K562 (cell line): ENCODE results near the gene DGKB. TPM values are rescaled to one million over a fixed set of nuclear protein-coding genes. Genes with fewer than 3 reads are reported as not detected.

Experiments used
- ATAC-seq: fragments of 200-7000 bp; cut with Tn5 transposase; 3 replicates; pipeline ENCODE4 v1.9.1; 2020; ENCODE audit warnings: moderate library complexity
- BruUV-seq: library from RNA; stranded (reverse); fragments of 400-500 nt; replicated peaks from 2 replicates; lab custom pipeline; 2021; lab: Mats Ljungman, UMichigan
- CTCF ChIA-PET: fragments of 300-600 bp; formaldehyde crosslinking; extraction: SDS; loops from one replicate; lab custom pipeline; 2021; ENCODE audit warnings: low intra/inter-chr PET ratio; lab: Yijun Ruan, JAX
- POLR2A ChIA-PET: fragments of 300-600, 350-650 bp; sonication (Branson Sonifier 250); formaldehyde crosslinking; extraction: SDS; loops from one replicate; lab custom pipeline; 2021; ENCODE audit warnings: antibody characterized with exemption, inconsistent platforms; lab: Yijun Ruan, JAX
- DNase-seq, 4 experiments: peaks; one replicate each; pipeline versions ENCODE4 v3.0.0 to v3.0.0-alpha.2; 2011 to 2018; ENCODE audit warnings: low spot score in 3 of 4, mixed read lengths in 3 of 4; ENCODE audit errors: extremely low read depth in 1 of 4
- FAIRE-seq: peaks from 2 replicates; lab custom pipeline; 2011; peaks lifted over from hg19 to GRCh38; lab: Jason Lieb, UNC
- H2AFZ ChIP-seq: 2 replicates; pipeline ENCODE4 v1.6.0; 2011; ENCODE audit warnings: low read depth, low read length, control low read depth, inconsistent platforms
- H3K27ac ChIP-seq: fragments of 200-600 bp; 3 replicates; pipeline ENCODE4 v1.8.0; 2011; ENCODE audit warnings: low read depth, mild to moderate bottlenecking, control low read depth, inconsistent platforms, low read length, moderate library complexity, mixed read lengths; ENCODE audit errors: extremely low read depth
- H3K27me3 ChIP-seq, 2 experiments: fragments of 300-600 bp in 1 of 2; 2 replicates in 1 of 2; 3 replicates in 1 of 2; pipeline versions ENCODE4 v1.6.0 to v1.8.0; 2011; ENCODE audit warnings: inconsistent platforms in 2 of 2, low read length in 2 of 2, mild to moderate bottlenecking in 1 of 2, mixed read lengths in 1 of 2, moderate library complexity in 1 of 2; ENCODE audit not compliant: control insufficient read depth in 2 of 2, insufficient read depth in 2 of 2
- H3K36me3 ChIP-seq: fragments of 300-600 bp; 3 replicates; pipeline ENCODE4 v1.8.0; 2011; ENCODE audit warnings: mild to moderate bottlenecking, low read length, inconsistent platforms; ENCODE audit not compliant: control insufficient read depth, insufficient read depth
- H3K4me1 ChIP-seq, 2 experiments: fragments of 200-600 bp in 1 of 2; replicated peaks in 1 of 2; 2 replicates in 1 of 2; 3 replicates in 1 of 2; pipeline versions ENCODE4 v1.5.1 to v1.8.0; 2011; ENCODE audit warnings: inconsistent platforms in 2 of 2, low read length in 2 of 2, mild to moderate bottlenecking in 1 of 2, mixed read lengths in 1 of 2, moderate library complexity in 1 of 2; ENCODE audit not compliant: control insufficient read depth in 2 of 2, insufficient read depth in 2 of 2
- H3K4me2 ChIP-seq: 2 replicates; pipeline ENCODE4 v1.6.1; 2011; ENCODE audit warnings: low read length, control low read depth, inconsistent platforms, mixed read lengths; ENCODE audit not compliant: insufficient read depth
- H3K4me3 ChIP-seq: fragments of 200-600 bp; sonication (generic), shearing (Covaris generic); 2 replicates; pipeline ENCODE4 v1.5.1; 2016; ENCODE audit warnings: control low read depth, inconsistent platforms
- H3K79me2 ChIP-seq: fragments of 200-600 bp; 3 replicates; pipeline ENCODE4 v1.8.0; 2011; ENCODE audit warnings: low read length, inconsistent platforms; ENCODE audit not compliant: control insufficient read depth, insufficient read depth
- H3K9ac ChIP-seq, 2 experiments: 2 replicates each; pipeline versions ENCODE4 v1.6.0 to v1.6.1; 2011; ENCODE audit warnings: low read depth in 2 of 2, low read length in 2 of 2, control low read depth in 1 of 2, inconsistent platforms in 1 of 2, mild to moderate bottlenecking in 1 of 2, mixed read lengths in 1 of 2; ENCODE audit not compliant: insufficient read depth in 1 of 2
- H3K9me1 ChIP-seq: one replicate; pipeline ENCODE4 v1.6.0; 2011; ENCODE audit warnings: inconsistent platforms, mild to moderate bottlenecking, low read length, moderate library complexity; ENCODE audit not compliant: control insufficient read depth, insufficient read depth
- H3K9me3 ChIP-seq: replicated peaks from 2 replicates; pipeline ENCODE4 v1.5.1; 2011; ENCODE audit warnings: low read depth, low read length, inconsistent platforms; ENCODE audit not compliant: control insufficient read depth, insufficient read depth
- H4K20me1 ChIP-seq: replicated peaks from 2 replicates; pipeline ENCODE4 v1.6.1; 2011; ENCODE audit warnings: low read length, inconsistent platforms, mixed read lengths; ENCODE audit not compliant: control insufficient read depth, insufficient read depth
- CHCHD3 ChIP-seq: fragments of 250-450 bp; sonication (Bioruptor Pico); IDR thresholded peaks from 2 replicates; pipeline ENCODE4 v2.1.2; 2022; ENCODE audit warnings: mild to moderate bottlenecking
- CHD1 ChIP-seq: fragments of 200-600 bp; sonication (generic); IDR thresholded peaks from one replicate; pipeline ENCODE4 v1.6.1; 2012; ENCODE audit warnings: mild to moderate bottlenecking, moderate library complexity, low read length, inconsistent platforms
- FOXK1 ChIP-seq: sonication (generic); formaldehyde crosslinking; IDR thresholded peaks from 2 replicates; pipeline ENCODE4 v1.8.0; 2022; ENCODE audit warnings: missing genetic modification reagents, mild to moderate bottlenecking, borderline replicate concordance
- HLTF ChIP-seq: fragments of 450-650 bp; IDR thresholded peaks from 2 replicates; pipeline ENCODE4 v1.6.1; 2016
- HNRNPH1 ChIP-seq: fragments of 200-400 bp; formaldehyde crosslinking; optimal IDR thresholded peaks from 2 replicates; pipeline ENCODE3; 2017; ENCODE audit warnings: low read depth, mild to moderate bottlenecking, low read length, moderate library complexity
- KLF6 ChIP-seq: fragments of 250-450 bp; sonication (Bioruptor Pico); IDR thresholded peaks from 2 replicates; pipeline ENCODE4 v1.4.0; 2020; ENCODE audit warnings: mild to moderate bottlenecking, moderate library complexity, borderline replicate concordance
- MCM5 ChIP-seq: fragments of 450-650 bp; IDR thresholded peaks from 2 replicates; pipeline ENCODE4 v1.6.1; 2016; ENCODE audit warnings: low read depth
- MEIS2 ChIP-seq: fragments of 450-650 bp; IDR thresholded peaks from 2 replicates; pipeline ENCODE4 v1.6.1; 2014; ENCODE audit warnings: mild to moderate bottlenecking; ENCODE audit not compliant: partially characterized antibody
- NR4A1 ChIP-seq, 2 experiments: fragments of 250-450 bp in 1 of 2; fragments of 450-650 bp in 1 of 2; sonication (Bioruptor Pico) in 1 of 2; IDR thresholded peaks; 2 replicates each; pipeline versions ENCODE4 v1.4.0 to v1.6.1; 2016 to 2020; ENCODE audit warnings: mild to moderate bottlenecking in 2 of 2, missing compliant biosample characterization in 1 of 2, missing genetic modification characterization in 1 of 2, moderate library complexity in 1 of 2
- PHTF2 ChIP-seq: fragments of 250-450 bp; sonication (Bioruptor Pico); IDR thresholded peaks from 2 replicates; pipeline ENCODE4 v1.5.0; 2021; ENCODE audit warnings: mild to moderate bottlenecking
- POLR2G ChIP-seq: fragments of 200-400 bp; formaldehyde crosslinking; IDR thresholded peaks from 2 replicates; pipeline ENCODE4 v1.6.1; 2017; ENCODE audit warnings: low read depth, mild to moderate bottlenecking, antibody characterized with exemption, low read length, moderate library complexity
- RFX7 ChIP-seq: fragments of 250-450 bp; sonication (Bioruptor Pico); IDR thresholded peaks from 2 replicates; pipeline ENCODE4 v1.5.1; 2021; ENCODE audit warnings: mild to moderate bottlenecking
- TCF7 ChIP-seq: sonication (generic); IDR thresholded peaks from 2 replicates; pipeline ENCODE4 v1.6.1; 2016; ENCODE audit warnings: antibody characterized with exemption, borderline replicate concordance
- ZFX ChIP-seq: sonication (generic); formaldehyde crosslinking; IDR thresholded peaks from 2 replicates; pipeline ENCODE4 v1.8.0; 2022; ENCODE audit warnings: mild to moderate bottlenecking, missing genetic modification reagents, moderate library complexity
- ZNF384 ChIP-seq: IDR thresholded peaks from 2 replicates; pipeline ENCODE4 v1.6.1; 2012; ENCODE audit warnings: low read depth, low read length, improper control_type of control experiment
- WGBS: fragments of 100-300 bp; shearing (Covaris generic); methylation state at CpG from one replicate; pipeline ENCODE4 v1.1.6; 2016; ENCODE audit warnings: low coverage, mixed read lengths; ENCODE audit not compliant: insufficient coverage; ENCODE audit errors: missing lambda C conversion rate; 5-methylcytosine and 5-hydroxymethylcytosine counted together
- in situ Hi-C: fragments of 300-500 bp; cut with MboI; formaldehyde crosslinking; loops from 4 replicates; pipeline ENCODE4 v1.15.0; 2018; ENCODE audit warnings: inconsistent platforms, mixed read lengths
- intact Hi-C: fragments of 100-400 bp; cut with micrococcal nuclease; formaldehyde crosslinking; loops from 2 replicates; pipeline ENCODE4 v1.14.2; 2022
- polyA plus RNA-seq, 8 experiments: library from polyadenylated mRNA; depleted of rRNA in 4 of 8; stranded (reverse) in 5 of 8; unstranded in 3 of 8; fragments of >200 nt; fragmentation: Nextera tagmentation in 2 of 8; fragmentation: Illumina TruSeq in 1 of 8; extraction: Ambion mirVana in 2 of 8; extraction: Trizol in 1 of 8; gene quantifications; 2 replicates each; pipeline versions ENCODE4 v1.2.1 to v1.2.3, GENCODE V29; 2011 to 2014; ENCODE audit warnings: inconsistent platforms in 1 of 8, missing spikeins in 1 of 8
- total RNA-seq, 7 experiments: library from RNA; depleted of rRNA in 6 of 7; stranded (reverse); fragments of >200 nt in 6 of 7; fragmentation: Illumina TruSeq in 2 of 7; extraction: Trizol in 2 of 7; gene quantifications; 2 replicates each; pipeline versions ENCODE4 v1.2.1 to v1.2.3, GENCODE V29; 2011 to 2021; ENCODE audit warnings: low replicate concordance in 1 of 7
- TF ChIP-seq, protein P1 (sequence below): fragments of 450-650 bp; IDR thresholded peaks from 2 replicates; pipeline ENCODE4 v1.6.1; 2016; ENCODE audit warnings: low read depth, mild to moderate bottlenecking, moderate library complexity
- TF ChIP-seq, protein P2 (sequence below): conservative IDR thresholded peaks from 2 replicates; pipeline ENCODE4 v1.6.1; 2011; ENCODE audit warnings: low read depth, mild to moderate bottlenecking, low read length; ENCODE audit not compliant: control insufficient read depth

The DGKB gene
- total and polyA plus RNA-seq, 9 of the 15 experiments (the other 6 are each of a cell fraction or from before 2014, with no cell fraction given), result 0.01 TPM; not detected in 8

DNA sequence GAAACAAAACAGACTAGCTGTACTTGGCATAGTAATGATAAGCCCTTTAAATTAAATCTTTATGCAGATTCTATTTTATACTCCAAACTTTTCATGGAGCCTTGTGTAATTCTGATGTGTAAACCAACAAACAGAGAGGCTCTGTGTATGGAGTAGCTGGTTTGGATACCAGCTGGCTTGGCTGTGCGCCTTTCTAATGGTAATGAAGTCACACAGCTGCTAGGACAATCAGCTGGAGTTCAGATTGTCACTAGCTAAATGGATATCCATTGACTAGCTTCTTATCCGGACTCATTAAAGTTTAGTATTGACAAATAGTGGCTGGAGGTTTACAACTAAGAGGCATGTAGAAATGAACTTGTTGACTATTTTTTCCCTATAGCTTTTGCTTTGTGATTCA lies 398.4 kb downstream of the DGKB start:
- no TSS peak for BruUV-seq
- Histone ChIP-seq H3K9ac (no peak overlapping the region), H3K27me3 (no peaks in the 10 kb centered on the region), H3K9me1 (no peaks in the 10 kb centered on the region)
- POLR2A ChIA-PET, result no interaction called here
- WGBS, result 0% methylated on average over 2 of the region's 2 CpGs
- TF ChIP-seq MCM5 (no peak), MEIS2 (no peak), NR4A1 (CRISPR knock-in tag; IDR thresholded peaks at IDR 0.05) (no peak), NR4A1 (tag; IDR thresholded peaks at IDR 0.05) (no peak), ZNF384 (no peak), TCF7 (no peak), HLTF (no peak), KLF6 (no peak), HNRNPH1 (no peak)
- TF ChIP-seq, all 486 proteins: peak for 0
- no peak for DNase-seq
- Histone ChIP-seq H3K79me2 (no peaks in the 10 kb centered on the region), H3K36me3 (no peaks in the 10 kb centered on the region), H2AFZ (no peak overlapping the region), H3K4me2 (no peak overlapping the region), H3K4me3 (no peak overlapping the region), H3K27ac (no peak overlapping the region), H3K4me1 (no peaks in the 10 kb centered on the region), H4K20me1 (no peaks in the 10 kb centered on the region), H3K9me3 (no peaks in the 10 kb centered on the region)
- ATAC-seq, result no peak
- in situ Hi-C loops, result no loop called here
- CTCF ChIA-PET, result no interaction called here
- no peak for FAIRE-seq
- intact Hi-C loops, result no loop called here

DNA sequence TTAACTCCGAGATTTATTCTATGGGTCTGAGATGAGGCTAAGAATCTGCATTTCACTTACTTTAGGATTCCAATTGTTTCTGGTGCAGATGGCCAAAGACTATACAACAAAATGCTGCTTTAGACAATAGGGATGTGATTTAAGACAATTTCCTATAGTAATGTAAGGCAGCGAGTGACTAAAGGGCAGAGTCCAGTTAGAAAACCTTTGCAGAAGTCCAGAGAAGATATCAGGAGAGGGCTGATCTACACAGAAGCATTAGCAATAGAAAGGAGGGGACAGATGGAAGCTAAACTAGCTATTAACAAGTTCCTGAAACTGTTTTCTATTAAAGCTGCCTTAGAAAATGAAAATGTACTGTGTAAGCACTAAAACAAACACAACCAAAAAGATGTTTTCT lies 398.9 kb downstream of the DGKB start:
- ChIA-PET POLR2A (no interaction called here), CTCF (no interaction called here)
- no TSS peak for BruUV-seq
- Histone ChIP-seq H2AFZ (no peak overlapping the region), H3K9me3 (no peaks in the 10 kb centered on the region), H3K9me1 (no peaks in the 10 kb centered on the region), H4K20me1 (no peaks in the 10 kb centered on the region), H3K4me1 (no peaks in the 10 kb centered on the region), H3K9ac (no peak overlapping the region), H3K4me3 (no peak overlapping the region), H3K36me3 (no peaks in the 10 kb centered on the region), H3K4me2 (no peak overlapping the region), H3K79me2 (no peaks in the 10 kb centered on the region), H3K27ac (no peak overlapping the region), H3K27me3 (no peaks in the 10 kb centered on the region)
- intact Hi-C loops (no loop called here), in situ Hi-C loops (no loop called here)
- WGBS, result 3% methylated on average over 2 of the region's 2 CpGs
- no peak for FAIRE-seq
- DNase-seq, result no peak
- no peak for ATAC-seq
- no peak for TF ChIP-seq FOXK1 (CRISPR knock-in tag)
- no peak for TF ChIP-seq ZFX (CRISPR knock-in tag)
- TF ChIP-seq, protein P1, sequence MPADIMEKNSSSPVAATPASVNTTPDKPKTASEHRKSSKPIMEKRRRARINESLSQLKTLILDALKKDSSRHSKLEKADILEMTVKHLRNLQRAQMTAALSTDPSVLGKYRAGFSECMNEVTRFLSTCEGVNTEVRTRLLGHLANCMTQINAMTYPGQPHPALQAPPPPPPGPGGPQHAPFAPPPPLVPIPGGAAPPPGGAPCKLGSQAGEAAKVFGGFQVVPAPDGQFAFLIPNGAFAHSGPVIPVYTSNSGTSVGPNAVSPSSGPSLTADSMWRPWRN, result no peak
- no peak for TF ChIP-seq POLR2G
- no peak for TF ChIP-seq HLTF
- no peak for TF ChIP-seq PHTF2 (CRISPR knock-in tag)
- TF ChIP-seq, protein P2, sequence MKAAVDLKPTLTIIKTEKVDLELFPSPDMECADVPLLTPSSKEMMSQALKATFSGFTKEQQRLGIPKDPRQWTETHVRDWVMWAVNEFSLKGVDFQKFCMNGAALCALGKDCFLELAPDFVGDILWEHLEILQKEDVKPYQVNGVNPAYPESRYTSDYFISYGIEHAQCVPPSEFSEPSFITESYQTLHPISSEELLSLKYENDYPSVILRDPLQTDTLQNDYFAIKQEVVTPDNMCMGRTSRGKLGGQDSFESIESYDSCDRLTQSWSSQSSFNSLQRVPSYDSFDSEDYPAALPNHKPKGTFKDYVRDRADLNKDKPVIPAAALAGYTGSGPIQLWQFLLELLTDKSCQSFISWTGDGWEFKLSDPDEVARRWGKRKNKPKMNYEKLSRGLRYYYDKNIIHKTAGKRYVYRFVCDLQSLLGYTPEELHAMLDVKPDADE, result no peak
- TF ChIP-seq CHD1, result no peak
- TF ChIP-seq RFX7, result no peak
- TF ChIP-seq CHCHD3 (CRISPR knock-in tag), result no peak
